NCI-H146 treated with DMSO at 0.1 percent for 48 hours (cell line): ENCODE results near the gene ABI3BP.
"Not testable (repeated sequence)": the region's sequence is repeated elsewhere in the genome, so short reads cannot be mapped to it uniquely, and the experiment has no call there.

Experiments used
- DNase-seq: peaks from one replicate; lab custom pipeline; 2025; ENCODE audit not compliant: unreplicated experiment; lab: John Stamatoyannopoulos, UW

The ABI3BP gene

GRCh38 chr3:100954199-100954935 is 38.9 kb downstream of the ABI3BP start:
- no peak for DNase-seq

GRCh38 chr3:100953103-100953502 is 40.1 kb downstream of the ABI3BP start:
- no peak for DNase-seq

- DNase-seq: no peak
Measured at GRCh38 chr3:100947119-100947518, 46.1 kb downstream of the ABI3BP start.

GRCh38 chr3:100946096-100946495 is 47.1 kb downstream of the ABI3BP start:
- not testable (repeated sequence) for DNase-seq

- no peak for DNase-seq
Measured at GRCh38 chr3:100941451-100941850, 51.8 kb downstream of the ABI3BP start.

- no peak for DNase-seq
Measured at GRCh38 chr3:100941041-100941440, 52.2 kb downstream of the ABI3BP start.

GRCh38 chr3:100936931-100937330 is 56.3 kb downstream of the ABI3BP start:
- no peak for DNase-seq

GRCh38 chr3:100932491-100932890 is 60.7 kb downstream of the ABI3BP start:
- no peak for DNase-seq

GRCh38 chr3:100928638-100929428 is 64.4 kb downstream of the ABI3BP start:
- no peak for DNase-seq

- DNase-seq: no peak
Measured at GRCh38 chr3:100927775-100928174, 65.4 kb downstream of the ABI3BP start.

- no peak for DNase-seq
Measured at GRCh38 chr3:100915706-100916495, 77.3 kb downstream of the ABI3BP start.

GRCh38 chr3:100913870-100914648 is 79.2 kb downstream of the ABI3BP start:
- DNase-seq: no peak

- no peak for DNase-seq
Measured at GRCh38 chr3:100912976-100913545, 80.2 kb downstream of the ABI3BP start.

- DNase-seq: no peak
Measured at GRCh38 chr3:100912571-100912970, 80.7 kb downstream of the ABI3BP start.

GRCh38 chr3:100911956-100912355 is 81.3 kb downstream of the ABI3BP start:
- no peak for DNase-seq

GRCh38 chr3:100910986-100911385 is 82.2 kb downstream of the ABI3BP start:
- no peak for DNase-seq

GRCh38 chr3:100902572-100902971 is 90.6 kb downstream of the ABI3BP start:
- DNase-seq: no peak

GRCh38 chr3:100900671-100901335 is 92.4 kb downstream of the ABI3BP start:
- no peak for DNase-seq

- no peak for DNase-seq
Measured at GRCh38 chr3:100899440-100900091, 93.7 kb downstream of the ABI3BP start.
